KMS-11 (cell line): ENCODE results near the gene TMPRSS9.

Experiments used
- H2AFZ ChIP-seq: fragments of 200-600 bp; sonication (generic); 2 replicates; pipeline ENCODE4 v1.6.1; 2016; ENCODE audit warnings: antibody characterized with exemption, mixed run types, low read depth
- H3K27ac ChIP-seq: fragments of 200-600 bp; sonication (generic); 2 replicates; pipeline ENCODE4 v1.6.1; 2016; ENCODE audit warnings: mild to moderate bottlenecking, mixed run types
- H3K27me3 ChIP-seq: fragments of 200-600 bp; sonication (generic); 2 replicates; pipeline ENCODE4 v1.6.1; 2017; ENCODE audit warnings: mild to moderate bottlenecking, low read depth, mixed run types, moderate library complexity; ENCODE audit not compliant: insufficient read depth
- H3K36me3 ChIP-seq: fragments of 200-600 bp; sonication (generic); 2 replicates; pipeline ENCODE4 v1.6.1; 2017; ENCODE audit warnings: mild to moderate bottlenecking, mixed run types; ENCODE audit not compliant: insufficient read depth
- H3K4me1 ChIP-seq: fragments of 200-600 bp; sonication (generic); 2 replicates; pipeline ENCODE4 v1.6.1; 2016; ENCODE audit warnings: mild to moderate bottlenecking, low read depth, mixed run types; ENCODE audit not compliant: poor library complexity, severe bottlenecking
- H3K4me2 ChIP-seq: fragments of 200-600 bp; sonication (generic); 2 replicates; pipeline ENCODE4 v1.7.0; 2016; ENCODE audit warnings: mild to moderate bottlenecking, mixed run types
- H3K4me3 ChIP-seq: fragments of 200-600 bp; sonication (generic); IDR thresholded peaks from 2 replicates; pipeline ENCODE4 v1.6.1; 2017; ENCODE audit warnings: low read depth, low read length, mixed read lengths; ENCODE audit not compliant: insufficient read depth
- H3K79me2 ChIP-seq: fragments of 200-600 bp; sonication (generic); 2 replicates; pipeline ENCODE4 v1.6.1; 2016; ENCODE audit warnings: low read depth, mixed run types; ENCODE audit not compliant: insufficient read depth
- H3K9ac ChIP-seq: fragments of 200-600 bp; sonication (generic); 2 replicates; pipeline ENCODE4 v1.6.1; 2016; ENCODE audit warnings: mild to moderate bottlenecking, mixed run types
- H4K20me1 ChIP-seq: fragments of 200-600 bp; sonication (generic); 2 replicates; pipeline ENCODE4 v1.6.1; 2016; ENCODE audit warnings: mild to moderate bottlenecking, mixed run types; ENCODE audit not compliant: insufficient read depth
- CTCF ChIP-seq: fragments of 200-600 bp; sonication (generic); conservative IDR thresholded peaks from 2 replicates; pipeline ENCODE4 v1.6.1; 2017; ENCODE audit warnings: low read depth, mild to moderate bottlenecking, antibody characterized with exemption, low read length, moderate library complexity, mixed read lengths

Gene TMPRSS9

GRCh38 chr19:2341982-2342381 lies 18.1 kb upstream of the TMPRSS9 start:
- no peak for TF ChIP-seq CTCF
- no peaks in the 10 kb centered on the region for H3K79me2 ChIP-seq
- no peak overlapping the region for H3K4me2 ChIP-seq
- H3K4me3 ChIP-seq: no peak overlapping the region
- H3K36me3 ChIP-seq: no peaks in the 10 kb centered on the region
- H3K27ac ChIP-seq: no peak overlapping the region
- H2AFZ ChIP-seq: no peak overlapping the region
- H3K27me3 ChIP-seq: no peaks in the 10 kb centered on the region
- no peak overlapping the region for H3K9ac ChIP-seq
- H4K20me1 ChIP-seq: no peaks in the 10 kb centered on the region
- H3K4me1 ChIP-seq: no peaks in the 10 kb centered on the region

GRCh38 chr19:2342656-2343288 lies 17.3 kb upstream of the TMPRSS9 start:
- TF ChIP-seq CTCF: no peak
- H4K20me1 ChIP-seq: no peaks in the 10 kb centered on the region
- H3K9ac ChIP-seq: no peak overlapping the region
- H3K36me3 ChIP-seq: no peaks in the 10 kb centered on the region
- H2AFZ ChIP-seq: no peak overlapping the region
- no peaks in the 10 kb centered on the region for H3K27me3 ChIP-seq
- H3K27ac ChIP-seq: no peak overlapping the region
- no peaks in the 10 kb centered on the region for H3K4me1 ChIP-seq
- H3K4me2 ChIP-seq: no peak overlapping the region
- H3K4me3 ChIP-seq: no peak overlapping the region
- no peaks in the 10 kb centered on the region for H3K79me2 ChIP-seq

- Histone ChIP-seq H3K79me2 (no peaks in the 10 kb centered on the region), H3K4me2 (no peak overlapping the region), H3K9ac (no peak overlapping the region), H3K27ac (no peak overlapping the region), H2AFZ (no peak overlapping the region), H3K36me3 (no peaks in the 10 kb centered on the region), H3K4me3 (no peak overlapping the region), H3K27me3 (no peaks in the 10 kb centered on the region), H4K20me1 (no peaks in the 10 kb centered on the region), H3K4me1 (no peaks in the 10 kb centered on the region)
- TF ChIP-seq CTCF: no peak
Measured at GRCh38 chr19:2343289-2343982, 16.6 kb upstream of the TMPRSS9 start.

- H4K20me1 ChIP-seq: no peaks in the 10 kb centered on the region
- H3K27me3 ChIP-seq: no peaks in the 10 kb centered on the region
- no peaks in the 10 kb centered on the region for H3K4me1 ChIP-seq
- H3K4me3 ChIP-seq: no peak overlapping the region
- H3K79me2 ChIP-seq: no peaks in the 10 kb centered on the region
- no peak overlapping the region for H3K4me2 ChIP-seq
- H3K27ac ChIP-seq: no peak overlapping the region
- no peak for TF ChIP-seq CTCF
- H3K36me3 ChIP-seq: no peaks in the 10 kb centered on the region
- H2AFZ ChIP-seq: no peak overlapping the region
- no peak overlapping the region for H3K9ac ChIP-seq
Measured at GRCh38 chr19:2344381-2344870, 15.6 kb upstream of the TMPRSS9 start.
